DND-41 (cell line): ENCODE results near the gene PSME2.

Source experiments
- ATAC-seq: fragments of 200-7000 bp; cut with Tn5 transposase; 3 replicates; pipeline ENCODE4 v1.9.1; 2021; ENCODE audit warnings: low read depth; ENCODE audit not compliant: insufficient read depth
- DNase-seq: peaks from one replicate; pipeline ENCODE4 v3.0.0-alpha.2; 2020
- H2AFZ ChIP-seq: 2 replicates; pipeline ENCODE4 v1.6.0; 2012; ENCODE audit warnings: low read depth, low read length
- H3K27ac ChIP-seq: 2 replicates; pipeline ENCODE4 v1.5.1; 2012; ENCODE audit warnings: low read length, inconsistent platforms
- H3K27me3 ChIP-seq: fragments of 200-600 bp; sonication (generic); 2 replicates; pipeline ENCODE4 v1.6.0; 2012; ENCODE audit warnings: low read length, mild to moderate bottlenecking, inconsistent platforms; ENCODE audit not compliant: insufficient read depth, poor library complexity
- H3K36me3 ChIP-seq: 2 replicates; pipeline ENCODE4 v1.5.1; 2012; ENCODE audit warnings: low read length, inconsistent platforms; ENCODE audit not compliant: insufficient read depth
- H3K4me1 ChIP-seq: 2 replicates; pipeline ENCODE4 v1.5.1; 2012; ENCODE audit warnings: mild to moderate bottlenecking, low read length; ENCODE audit not compliant: insufficient read depth
- H3K4me2 ChIP-seq: 2 replicates; pipeline ENCODE4 v1.6.0; 2012; ENCODE audit warnings: mild to moderate bottlenecking, moderate library complexity, low read length, inconsistent platforms; ENCODE audit not compliant: insufficient read depth
- H3K4me3 ChIP-seq, 2 experiments: fragments of 200-600 bp in 1 of 2; shearing (Covaris generic) in 1 of 2; 2 replicates each; pipeline ENCODE4 v1.5.1; 2012 to 2016; ENCODE audit warnings: inconsistent platforms in 2 of 2, low read length in 2 of 2, mild to moderate bottlenecking in 2 of 2, low read depth in 1 of 2, moderate library complexity in 1 of 2
- H3K79me2 ChIP-seq: 2 replicates; pipeline ENCODE4 v1.6.0; 2012; ENCODE audit warnings: low read length, inconsistent platforms; ENCODE audit not compliant: insufficient read depth
- H3K9ac ChIP-seq: 2 replicates; pipeline ENCODE4 v1.6.0; 2012; ENCODE audit warnings: low read depth, mild to moderate bottlenecking, inconsistent platforms, low read length, moderate library complexity
- H3K9me3 ChIP-seq: 2 replicates; pipeline ENCODE4 v1.5.1; 2012; ENCODE audit warnings: low read length, moderate library complexity, mild to moderate bottlenecking, inconsistent platforms; ENCODE audit not compliant: insufficient read depth, severe bottlenecking
- H4K20me1 ChIP-seq: 2 replicates; pipeline ENCODE4 v1.6.0; 2012; ENCODE audit warnings: low read length; ENCODE audit not compliant: insufficient read depth
- CTCF ChIP-seq: IDR thresholded peaks from 2 replicates; pipeline ENCODE4 v1.5.1; 2012; ENCODE audit warnings: borderline replicate concordance, low read length, moderate library complexity, mild to moderate bottlenecking; ENCODE audit not compliant: poor library complexity, severe bottlenecking; ENCODE audit errors: extremely low read depth
- EZH2 ChIP-seq: IDR thresholded peaks from 3 replicates; pipeline ENCODE4 v1.6.1; 2012; ENCODE audit warnings: borderline replicate concordance, low read depth, mild to moderate bottlenecking, moderate library complexity, low read length, inconsistent platforms; ENCODE audit not compliant: severe bottlenecking

The PSME2 gene

GRCh38 chr14:24145219-24145618, 1.2 kb downstream of the PSME2 start:
- H3K9ac ChIP-seq, result peak overlapping the region; percentile 81

GRCh38 chr14:24144451-24144850, 2.0 kb downstream of the PSME2 start:
- TF ChIP-seq EZH2 (no peak), CTCF (no peak)
- H3K4me1 ChIP-seq, result peaks cover 70% of the 10 kb centered on the region

More at GRCh38 chr14:24145219-24145618, 1.2 kb downstream of the PSME2 start:
- DNase-seq, result no peak
- peaks cover 65% of the 10 kb centered on the region for H3K79me2 ChIP-seq
- H3K4me2 ChIP-seq, result peak overlapping the region; percentile 93
- no peaks in the 10 kb centered on the region for H3K9me3 ChIP-seq
- no peak overlapping the region for H2AFZ ChIP-seq
- H3K36me3 ChIP-seq, result peaks cover 56% of the 10 kb centered on the region
- H3K4me1 ChIP-seq, result peaks cover 69% of the 10 kb centered on the region
- TF ChIP-seq CTCF (no peak), EZH2 (no peak)
- ATAC-seq, result no peak
- H3K27ac ChIP-seq, result peak overlapping the region; percentile 92
- H3K27me3 ChIP-seq, result no peaks in the 10 kb centered on the region
- H3K4me3 ChIP-seq, result peak overlapping the region; percentile 67 to 76; a peak in 3 of 4 replicates
- peaks cover 26% of the 10 kb centered on the region for H4K20me1 ChIP-seq

GRCh38 chr14:24143511-24143910, 2.9 kb downstream of the PSME2 start:
- no peak overlapping the region for H3K27ac ChIP-seq
- H3K4me2 ChIP-seq, result no peak overlapping the region
- H3K79me2 ChIP-seq, result peaks cover 68% of the 10 kb centered on the region

More at GRCh38 chr14:24144451-24144850, 2.0 kb downstream of the PSME2 start:
- H3K27me3 ChIP-seq, result no peaks in the 10 kb centered on the region
- no peak overlapping the region for H2AFZ ChIP-seq
- DNase-seq (no peak), ATAC-seq (no peak)
- peaks cover 51% of the 10 kb centered on the region for H3K36me3 ChIP-seq
- H3K4me3 ChIP-seq, result no peak overlapping the region; a peak in 1 of 4 replicates
- H3K9me3 ChIP-seq, result no peaks in the 10 kb centered on the region
- no peak overlapping the region for H3K27ac ChIP-seq
- H3K9ac ChIP-seq, result no peak overlapping the region
- H4K20me1 ChIP-seq, result peaks cover 23% of the 10 kb centered on the region
- H3K4me2 ChIP-seq, result peak overlapping the region; percentile 93; the same call in 1 of the 2 replicates
- peaks cover 66% of the 10 kb centered on the region for H3K79me2 ChIP-seq

More at GRCh38 chr14:24143511-24143910, 2.9 kb downstream of the PSME2 start:
- TF ChIP-seq CTCF (no peak), EZH2 (no peak)
- H3K4me1 ChIP-seq, result peaks cover 70% of the 10 kb centered on the region
- H3K36me3 ChIP-seq, result peaks cover 52% of the 10 kb centered on the region
- DNase-seq (no peak), ATAC-seq (no peak)
- H3K4me3 ChIP-seq, result no peak overlapping the region
- no peak overlapping the region for H3K9ac ChIP-seq
- H4K20me1 ChIP-seq, result peaks cover 26% of the 10 kb centered on the region
- H3K9me3 ChIP-seq, result no peaks in the 10 kb centered on the region
- no peak overlapping the region for H2AFZ ChIP-seq
- no peaks in the 10 kb centered on the region for H3K27me3 ChIP-seq
